Gastrocnemius medialis (tissue), 4 donors: ENCODE data around the gene MTF1.

ENCODE experiments used
- POLR2A ChIP-seq, 2 donors: fragments of 450-650 bp; IDR thresholded peaks; one replicate each; pipeline ENCODE4 v1.6.1; 2017; ENCODE audit warnings: antibody characterized with exemption in 2 of 2, mild to moderate bottlenecking in 2 of 2, moderate library complexity in 2 of 2
- TF ChIP-seq, protein P1 (sequence below), 5 experiments: fragments of 450-650 bp in 3 of 5; fragments of 200-600 bp in 2 of 5; sonication (generic) in 2 of 5; IDR thresholded peaks in 4 of 5; conservative IDR thresholded peaks in 1 of 5; 1 replicate in 4 of 5; 2 replicates in 1 of 5; pipeline ENCODE4 v1.5.1; 2016 to 2019; ENCODE audit warnings: antibody characterized with exemption in 5 of 5, mild to moderate bottlenecking in 3 of 5, moderate library complexity in 3 of 5

DNA sequence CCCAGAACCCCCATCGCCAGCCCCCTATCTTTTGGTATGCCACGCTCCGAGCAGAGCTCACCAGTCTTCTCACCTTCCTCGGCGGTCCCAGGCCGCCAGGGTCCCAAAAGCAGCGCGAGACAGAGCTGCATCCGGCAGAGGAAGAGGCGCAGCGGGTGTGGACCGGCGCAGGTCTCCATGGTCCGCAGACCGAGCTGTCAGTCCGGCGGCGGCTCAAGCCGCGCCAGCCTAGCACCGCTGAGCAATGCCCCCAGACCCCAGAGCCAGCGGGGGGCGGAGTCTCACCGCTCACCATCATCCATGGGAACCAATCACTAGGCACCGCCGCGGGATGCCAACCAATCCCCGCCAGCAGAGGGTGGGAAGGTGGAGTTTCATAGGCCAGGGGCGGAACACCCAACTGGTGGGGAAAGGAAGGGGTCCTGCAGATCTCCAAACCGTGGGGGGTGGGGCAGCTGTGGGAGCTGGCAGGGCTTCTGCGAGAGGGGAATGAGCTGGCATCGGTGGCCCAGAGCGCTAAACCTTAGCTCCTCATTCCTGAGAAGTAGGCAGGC, 94.4 kb downstream of the MTF1 start, which contains the start of gene EPHA10:
- TF ChIP-seq, protein P1, sequence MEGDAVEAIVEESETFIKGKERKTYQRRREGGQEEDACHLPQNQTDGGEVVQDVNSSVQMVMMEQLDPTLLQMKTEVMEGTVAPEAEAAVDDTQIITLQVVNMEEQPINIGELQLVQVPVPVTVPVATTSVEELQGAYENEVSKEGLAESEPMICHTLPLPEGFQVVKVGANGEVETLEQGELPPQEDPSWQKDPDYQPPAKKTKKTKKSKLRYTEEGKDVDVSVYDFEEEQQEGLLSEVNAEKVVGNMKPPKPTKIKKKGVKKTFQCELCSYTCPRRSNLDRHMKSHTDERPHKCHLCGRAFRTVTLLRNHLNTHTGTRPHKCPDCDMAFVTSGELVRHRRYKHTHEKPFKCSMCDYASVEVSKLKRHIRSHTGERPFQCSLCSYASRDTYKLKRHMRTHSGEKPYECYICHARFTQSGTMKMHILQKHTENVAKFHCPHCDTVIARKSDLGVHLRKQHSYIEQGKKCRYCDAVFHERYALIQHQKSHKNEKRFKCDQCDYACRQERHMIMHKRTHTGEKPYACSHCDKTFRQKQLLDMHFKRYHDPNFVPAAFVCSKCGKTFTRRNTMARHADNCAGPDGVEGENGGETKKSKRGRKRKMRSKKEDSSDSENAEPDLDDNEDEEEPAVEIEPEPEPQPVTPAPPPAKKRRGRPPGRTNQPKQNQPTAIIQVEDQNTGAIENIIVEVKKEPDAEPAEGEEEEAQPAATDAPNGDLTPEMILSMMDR (IDR thresholded peaks at IDR 0.05 in 4 of 5, conservative IDR thresholded peaks at IDR 0.05 in 1 of 5): no peak
- TF ChIP-seq POLR2A (IDR thresholded peaks at IDR 0.05): no peak
